Measurements from ENCODE around the gene KIR2DL4.
"Not testable (repeated sequence)": the region's sequence is repeated elsewhere in the genome, so short reads cannot be mapped to it uniquely, and the experiment has no call there.

KIR2DL4 gene

GRCh38 chr19:54805665-54806515, 2.5 kb downstream of the KIR2DL4 start:
- no peak for DNase-seq

GRCh38 chr19:54806516-54806838, 3.1 kb downstream of the KIR2DL4 start:
- no peak for DNase-seq

DNA sequence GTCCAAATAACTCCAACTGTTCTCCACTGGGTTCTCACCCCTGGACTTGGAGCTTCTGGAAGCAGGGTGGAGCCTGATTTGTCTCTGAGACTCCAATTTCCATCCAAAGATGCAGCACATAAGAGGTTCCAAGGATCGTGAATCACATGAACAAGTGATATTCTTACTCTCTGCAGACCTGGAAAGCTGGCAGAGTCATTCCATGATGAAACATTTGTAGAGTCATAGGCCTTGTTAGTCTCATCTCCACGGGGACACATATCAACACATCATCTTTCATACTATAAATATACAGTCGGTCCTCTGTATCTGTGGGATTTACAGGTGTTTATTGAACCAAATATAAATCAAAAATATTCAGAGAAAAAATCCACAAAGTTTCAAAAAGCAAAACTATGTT, 11.2 kb downstream of the KIR2DL4 start:
- DNase-seq = not testable (repeated sequence)

DNA sequence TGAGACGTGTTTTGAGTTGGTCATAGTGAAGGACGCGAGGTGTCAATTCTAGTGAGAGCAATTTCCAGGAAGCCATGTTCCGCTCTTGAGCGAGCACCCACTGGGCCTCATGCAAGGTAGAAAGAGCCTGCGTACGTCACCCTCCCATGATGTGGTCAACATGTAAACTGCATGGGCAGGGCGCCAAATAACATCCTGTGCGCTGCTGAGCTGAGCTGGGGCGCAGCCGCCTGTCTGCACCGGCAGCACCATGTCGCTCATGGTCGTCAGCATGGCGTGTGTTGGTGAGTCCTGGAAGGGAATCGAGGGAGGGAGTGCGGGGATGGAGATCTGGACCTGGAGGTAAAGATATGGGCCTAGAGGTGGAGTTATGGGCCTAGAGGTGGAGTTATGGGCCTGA, 12.8 kb downstream of the KIR2DL4 start, which contains the start of gene KIR3DL1:
TSS of gene KIR3DL1 (plus strand) at position 218 of the 400 bp plus-strand sequence.
- DNase-seq = not testable (repeated sequence)

DNA sequence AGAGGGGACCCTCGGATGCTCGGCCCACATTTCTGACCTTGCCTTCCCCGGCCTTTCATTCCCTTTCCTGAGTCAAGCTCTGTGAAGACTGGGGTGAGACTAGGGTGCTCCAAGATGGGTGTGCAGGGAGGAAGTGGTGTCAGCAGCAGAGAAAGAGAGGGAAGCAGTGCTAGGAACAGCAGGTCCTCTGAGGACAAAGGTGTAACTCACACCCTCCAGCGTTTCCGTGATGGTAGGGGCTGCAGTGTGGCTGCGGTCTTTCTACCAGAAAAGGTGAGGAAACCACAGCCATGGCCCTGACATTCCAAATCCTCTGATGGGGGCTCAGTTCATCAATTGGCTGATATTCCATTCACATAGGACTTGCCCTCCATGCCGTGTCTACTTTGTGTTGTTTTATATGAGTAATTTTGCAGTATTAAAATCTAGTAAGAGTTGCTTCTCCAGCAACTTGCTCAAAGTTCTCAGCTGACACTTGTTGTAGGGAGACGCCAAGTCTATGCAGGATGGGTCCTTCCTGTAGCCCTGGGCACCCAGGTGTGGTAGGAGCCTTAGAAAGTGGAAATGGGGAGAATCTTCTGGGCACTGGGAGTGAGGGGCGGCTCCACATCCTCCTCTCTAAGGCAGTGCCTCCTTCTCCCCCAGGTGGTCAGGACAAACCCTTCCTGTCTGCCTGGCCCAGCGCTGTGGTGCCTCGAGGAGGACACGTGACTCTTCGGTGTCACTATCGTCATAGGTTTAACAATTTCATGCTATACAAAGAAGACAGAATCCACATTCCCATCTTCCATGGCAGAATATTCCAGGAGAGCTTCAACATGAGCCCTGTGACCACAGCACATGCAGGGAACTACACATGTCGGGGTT, 14.5 kb downstream of the KIR2DL4 start:
- DNase-seq = no peak

GRCh38 chr19:54824416-54824815, 21.0 kb downstream of the KIR2DL4 start:
- not testable (repeated sequence) for DNase-seq

DNA sequence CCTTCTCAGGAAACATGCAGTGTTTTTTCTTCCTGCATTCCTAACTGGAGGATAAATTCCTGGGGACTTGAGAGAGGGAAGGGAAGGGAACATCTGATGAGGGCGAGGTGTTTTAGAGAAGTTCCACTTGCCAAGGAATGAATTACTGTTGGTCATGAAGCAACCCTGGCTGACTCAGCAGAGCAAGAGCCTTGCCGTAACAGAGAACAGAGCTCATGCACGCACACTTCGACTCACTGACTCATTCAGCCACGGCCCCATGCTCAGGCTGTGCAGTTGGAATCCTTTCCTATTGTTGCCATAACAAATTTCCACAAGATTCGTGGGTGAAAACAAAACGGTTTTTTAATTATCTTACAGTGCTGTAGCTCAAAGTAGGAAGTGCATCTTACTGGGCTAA, 21.9 kb downstream of the KIR2DL4 start:
- DNase-seq = not testable (repeated sequence)

DNA sequence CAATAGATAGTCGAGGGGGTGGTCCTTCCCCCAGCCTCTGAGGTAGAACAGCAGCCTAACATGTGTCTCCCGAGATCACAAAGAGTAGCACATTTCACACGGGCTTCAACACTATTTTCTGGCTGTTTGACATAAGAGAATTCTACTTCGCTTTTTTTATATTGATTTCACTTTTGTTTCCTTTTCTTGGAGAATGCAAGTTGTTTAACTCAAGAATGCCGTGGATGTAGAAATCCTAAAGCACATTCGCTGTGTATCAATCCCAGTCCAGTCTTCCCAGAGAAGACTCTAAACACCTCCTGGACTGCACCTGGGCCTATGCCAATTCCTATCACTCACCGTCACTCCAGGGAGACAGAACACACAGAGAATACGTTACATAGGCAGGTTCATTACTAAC, 24.7 kb downstream of the KIR2DL4 start:
- not testable (repeated sequence) for DNase-seq

DNA sequence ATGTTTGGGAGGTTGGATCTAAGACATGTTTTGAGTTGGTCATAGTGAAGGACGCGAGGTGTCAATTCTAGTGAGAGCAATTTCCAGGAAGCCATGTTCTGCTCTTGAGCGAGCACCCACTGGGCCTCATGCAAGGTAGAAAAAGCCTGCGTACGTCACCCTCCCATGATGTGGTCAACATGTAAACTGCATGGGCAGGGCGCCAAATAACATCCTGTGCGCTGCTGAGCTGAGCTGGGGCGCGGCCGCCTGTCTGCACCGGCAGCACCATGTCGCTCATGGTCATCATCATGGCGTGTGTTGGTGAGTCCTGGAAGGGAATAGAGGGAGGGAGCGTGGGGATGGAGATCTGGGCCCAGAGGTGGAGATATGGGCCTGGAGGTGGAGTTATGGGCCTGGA, 29.1 kb downstream of the KIR2DL4 start, which contains the start of gene KIR2DS4:
TSS of gene KIR2DS4 (plus strand) at position 181 of the 400 bp plus-strand sequence.
- DNase-seq = not testable (repeated sequence)

GRCh38 chr19:54835126-54835525, 31.7 kb downstream of the KIR2DL4 start:
- DNase-seq = not testable (repeated sequence)

- not testable (repeated sequence) for DNase-seq
Observed at GRCh38 chr19:54837522-54837921, 34.1 kb downstream of the KIR2DL4 start.

GRCh38 chr19:54843171-54843570, 39.8 kb downstream of the KIR2DL4 start:
- not testable (repeated sequence) for DNase-seq

GRCh38 chr19:54850061-54850640, 46.7 kb downstream of the KIR2DL4 start, which contains the start of gene KIR3DL2:
TSS of gene KIR3DL2 (plus strand) at chr19:54850443. CDS start at chr19:54850476, 33 bp downstream.
- not testable (repeated sequence) for DNase-seq

DNA sequence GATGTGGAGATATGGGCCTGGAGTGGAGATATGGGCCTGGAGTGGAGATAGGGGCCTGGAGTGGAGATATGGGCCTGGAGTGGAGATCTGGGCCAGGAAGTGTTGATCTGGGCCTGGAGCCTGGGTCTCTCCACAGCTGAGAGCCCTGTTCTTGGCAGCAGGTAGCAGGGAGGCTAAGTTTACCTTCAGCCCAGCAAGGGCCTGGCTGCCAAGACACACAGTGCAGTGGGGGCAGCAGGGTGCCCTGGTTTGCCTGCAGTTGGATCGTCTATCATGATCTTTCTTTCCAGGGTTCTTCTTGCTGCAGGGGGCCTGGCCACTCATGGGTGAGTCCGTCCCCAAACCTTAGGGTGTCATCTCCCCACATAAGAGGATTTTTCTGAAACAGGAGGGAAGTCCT, 47.5 kb downstream of the KIR2DL4 start:
- DNase-seq = no peak

GRCh38 chr19:54851353-54851752, 47.9 kb downstream of the KIR2DL4 start:
- DNase-seq = no peak

DNA sequence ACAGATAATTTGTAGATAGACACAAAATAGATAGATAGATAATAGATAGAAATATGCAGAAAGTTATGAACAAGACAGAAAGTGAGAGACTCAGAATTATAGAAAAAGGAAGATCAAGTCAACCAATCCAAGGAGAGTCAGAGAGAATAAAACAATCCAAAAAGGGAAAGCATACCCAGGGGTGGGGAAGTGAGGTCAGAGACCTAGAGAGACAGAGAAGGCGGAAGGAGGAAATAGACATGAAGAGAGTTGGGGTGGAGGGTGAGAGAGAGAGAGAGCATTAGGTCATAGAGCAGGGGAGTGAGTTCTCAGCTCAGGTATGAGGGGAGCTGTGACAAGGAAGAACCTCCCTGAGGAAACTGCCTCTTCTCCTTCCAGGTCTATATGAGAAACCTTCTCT, 51.8 kb downstream of the KIR2DL4 start:
- DNase-seq = not testable (repeated sequence)

DNA sequence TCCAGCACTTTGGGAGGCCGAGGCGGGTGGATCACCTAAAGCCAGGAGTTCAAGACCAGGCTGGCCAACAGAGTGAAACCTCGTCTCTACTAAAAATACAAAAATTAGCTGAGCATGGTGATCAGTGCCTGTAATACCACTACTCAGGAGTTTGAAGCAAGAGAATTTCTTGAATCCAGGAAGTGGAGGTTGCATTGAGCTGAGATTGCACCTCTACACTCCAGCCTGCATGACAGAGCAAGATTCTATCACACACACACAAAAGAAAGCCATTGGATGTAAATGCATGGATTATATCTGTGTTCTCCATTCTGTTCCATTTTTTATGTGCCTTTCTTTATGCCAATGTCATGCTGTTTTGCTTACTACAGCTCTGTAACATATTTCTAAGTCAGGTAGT, 55.1 kb downstream of the KIR2DL4 start:
- DNase-seq = not testable (repeated sequence)

DNA sequence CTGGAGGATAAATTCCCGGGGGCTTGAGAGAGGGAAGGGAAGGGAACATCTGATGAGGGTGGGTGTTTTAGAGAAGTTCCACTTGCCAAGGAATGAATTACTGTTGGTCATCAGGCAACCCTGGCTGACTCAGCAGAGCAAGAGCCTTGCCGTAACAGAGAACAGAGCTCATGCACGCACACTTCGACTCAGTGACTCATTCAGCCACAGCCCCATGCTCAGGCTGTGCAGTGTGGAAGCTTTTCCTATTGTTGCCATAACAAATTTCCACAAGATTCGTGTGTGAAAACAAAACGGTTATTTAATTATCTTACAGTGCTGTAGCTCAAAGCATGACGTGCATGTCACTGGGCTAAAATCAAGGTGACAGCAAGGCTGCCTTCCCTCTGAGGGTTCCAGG, 56.0 kb downstream of the KIR2DL4 start:
- DNase-seq = not testable (repeated sequence)

DNA sequence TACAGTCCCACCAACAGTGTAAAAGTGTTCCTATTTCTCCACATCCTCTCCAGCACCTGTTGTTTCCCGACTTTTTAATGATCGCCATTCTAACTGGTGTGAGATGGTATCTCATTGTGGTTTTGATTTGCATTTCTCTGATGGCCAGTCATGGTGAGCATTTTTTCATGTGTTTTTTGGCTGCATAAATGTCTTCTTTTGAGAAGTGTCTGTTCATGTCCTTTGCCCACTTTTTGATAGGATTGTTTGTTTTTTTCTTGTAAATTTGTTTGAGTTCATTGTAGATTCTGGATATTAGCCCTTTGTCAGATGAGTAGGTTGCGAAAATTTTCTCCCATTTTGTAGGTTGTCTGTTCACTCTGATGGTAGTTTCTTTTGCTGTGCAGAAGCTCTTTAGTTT, 60.0 kb downstream of the KIR2DL4 start:
- DNase-seq = not testable (repeated sequence)
